Astrocyte of the spinal cord (primary cell): Measurements from ENCODE around the gene ECM1.
A peak's percentile ranks its signal among the peaks of the same experiment; 100 is the strongest.

Experiments
- DNase-seq: peaks from one replicate; pipeline ENCODE4 v3.0.0; 2011; ENCODE audit warnings: low read depth, low spot score
- H3K4me3 ChIP-seq: 2 replicates; pipeline ENCODE4 v1.5.1; 2011; ENCODE audit warnings: low read depth, mild to moderate bottlenecking, low read length, moderate library complexity
- CTCF ChIP-seq: IDR thresholded peaks from 2 replicates; pipeline ENCODE4 v1.5.1; 2012; ENCODE audit warnings: low read depth, mild to moderate bottlenecking, low read length, inconsistent platforms
- in situ Hi-C: cut with HindIII; loops from 2 replicates; pipeline ENCODE4 v1.10.0; 2017; ENCODE audit warnings: low sequenced_read_pairs

Gene ECM1

GRCh38 chr1:150537732-150538684, 30.1 kb downstream of the ECM1 start:
- in situ Hi-C loops: no loop called here
- no peak for TF ChIP-seq CTCF
- DNase-seq: peak; percentile 67
- H3K4me3 ChIP-seq: no peak overlapping the region

- in situ Hi-C loops: no loop called here
- no peak for TF ChIP-seq CTCF
- DNase-seq: no peak
- H3K4me3 ChIP-seq: no peak overlapping the region
Observed at GRCh38 chr1:150543500-150544143, 35.7 kb downstream of the ECM1 start.

DNA sequence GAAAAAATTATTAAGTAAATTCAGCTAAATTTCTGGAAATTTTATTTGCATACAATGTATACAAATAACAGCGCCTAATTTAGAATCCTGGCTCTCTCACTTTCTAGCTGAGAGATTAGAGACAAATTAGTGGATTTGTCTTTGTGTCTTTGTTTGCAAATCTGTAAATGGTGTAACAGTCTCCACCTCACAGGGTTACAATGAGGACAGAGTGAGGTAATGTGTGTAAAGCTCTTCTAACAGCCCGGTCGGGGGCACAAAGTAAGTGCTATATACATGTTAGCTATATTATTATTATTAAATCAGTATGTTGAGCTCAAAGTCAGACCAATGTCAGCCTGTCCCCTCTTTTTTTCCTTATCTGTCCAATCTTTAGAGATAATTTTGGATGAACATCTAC, 36.3 kb downstream of the ECM1 start:
- TF ChIP-seq CTCF: no peak
- no peak for DNase-seq
- in situ Hi-C loops: no loop called here
- H3K4me3 ChIP-seq: no peak overlapping the region

GRCh38 chr1:150545486-150546032, 37.6 kb downstream of the ECM1 start:
- no peak overlapping the region for H3K4me3 ChIP-seq
- no peak for DNase-seq
- in situ Hi-C loops: no loop called here
- no peak for TF ChIP-seq CTCF

GRCh38 chr1:150546294-150546937, 38.5 kb downstream of the ECM1 start:
- in situ Hi-C loops: no loop called here
- no peak overlapping the region for H3K4me3 ChIP-seq
- DNase-seq: no peak
- no peak for TF ChIP-seq CTCF

GRCh38 chr1:150548324-150548631, 40.4 kb downstream of the ECM1 start:
- no peak for TF ChIP-seq CTCF
- DNase-seq: no peak
- in situ Hi-C loops: no loop called here
- H3K4me3 ChIP-seq: peak overlapping the region; percentile 44
